ENCODE results near the gene SGTB.
"Not testable (repeated sequence)": the region's sequence is repeated elsewhere in the genome, so short reads cannot be mapped to it uniquely, and the experiment has no call there.

DNA sequence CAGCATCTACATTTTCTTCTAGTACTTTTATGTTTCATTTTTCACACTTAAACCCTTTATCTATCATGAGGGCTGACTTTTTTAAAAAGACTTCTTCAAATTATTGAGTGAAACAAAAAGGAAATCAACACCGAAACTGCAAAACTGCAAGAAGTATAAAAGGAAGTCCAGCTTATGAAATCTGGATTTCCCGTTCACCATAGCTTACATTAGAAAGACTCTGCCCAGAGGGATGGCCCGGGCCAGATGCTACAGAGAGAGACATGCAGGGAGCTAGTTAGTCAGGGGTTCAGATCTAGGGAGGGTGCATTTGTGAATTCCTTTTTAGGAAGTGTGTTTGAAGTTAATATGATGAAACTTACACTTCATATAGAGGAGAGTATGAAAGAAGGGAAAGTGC lies 10.1 kb upstream of the SGTB start:
- TF ChIP-seq, protein P1, sequence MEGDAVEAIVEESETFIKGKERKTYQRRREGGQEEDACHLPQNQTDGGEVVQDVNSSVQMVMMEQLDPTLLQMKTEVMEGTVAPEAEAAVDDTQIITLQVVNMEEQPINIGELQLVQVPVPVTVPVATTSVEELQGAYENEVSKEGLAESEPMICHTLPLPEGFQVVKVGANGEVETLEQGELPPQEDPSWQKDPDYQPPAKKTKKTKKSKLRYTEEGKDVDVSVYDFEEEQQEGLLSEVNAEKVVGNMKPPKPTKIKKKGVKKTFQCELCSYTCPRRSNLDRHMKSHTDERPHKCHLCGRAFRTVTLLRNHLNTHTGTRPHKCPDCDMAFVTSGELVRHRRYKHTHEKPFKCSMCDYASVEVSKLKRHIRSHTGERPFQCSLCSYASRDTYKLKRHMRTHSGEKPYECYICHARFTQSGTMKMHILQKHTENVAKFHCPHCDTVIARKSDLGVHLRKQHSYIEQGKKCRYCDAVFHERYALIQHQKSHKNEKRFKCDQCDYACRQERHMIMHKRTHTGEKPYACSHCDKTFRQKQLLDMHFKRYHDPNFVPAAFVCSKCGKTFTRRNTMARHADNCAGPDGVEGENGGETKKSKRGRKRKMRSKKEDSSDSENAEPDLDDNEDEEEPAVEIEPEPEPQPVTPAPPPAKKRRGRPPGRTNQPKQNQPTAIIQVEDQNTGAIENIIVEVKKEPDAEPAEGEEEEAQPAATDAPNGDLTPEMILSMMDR (IDR thresholded peaks at IDR 0.05; ENCODE audit: borderline replicate concordance, extremely low read depth, low read length, poor library complexity, severe bottlenecking), result not testable (repeated sequence)
- not testable (repeated sequence) for TF ChIP-seq EZH2 (IDR thresholded peaks at IDR 0.05; ENCODE audit: borderline replicate concordance, low read depth, low read length, severe bottlenecking)

All from DND-41 (cell line).